ENCODE results near the gene NDOR1.

NDOR1 gene

GRCh38 chr9:137183980-137184595 is 21.4 kb upstream of the NDOR1 start:
- DNase-seq, result no peak

- DNase-seq, result no peak
Measured at GRCh38 chr9:137184881-137185660, 20.4 kb upstream of the NDOR1 start.

- no peak for DNase-seq
Measured at GRCh38 chr9:137185921-137186320, 19.6 kb upstream of the NDOR1 start.

- DNase-seq, result no peak
Measured at GRCh38 chr9:137186385-137186784, 19.1 kb upstream of the NDOR1 start.

GRCh38 chr9:137187386-137187785 is 18.1 kb upstream of the NDOR1 start:
- no peak for DNase-seq

- no peak for DNase-seq
Measured at GRCh38 chr9:137188086-137188489, 17.4 kb upstream of the NDOR1 start.

GRCh38 chr9:137188490-137189296 is 16.8 kb upstream of the NDOR1 start, which contains the start of the genes ANAPC2 and SSNA1:
Gene ANAPC2 (minus strand): TSS chr9:137188560. CDS start chr9:137188532, 28 bp downstream.
Gene SSNA1 (plus strand): TSS chr9:137188676. CDS start chr9:137188727, 51 bp downstream.
- peak; percentile 89 for DNase-seq

GRCh38 chr9:137189297-137190295 is 15.9 kb upstream of the NDOR1 start:
- no peak for DNase-seq

- DNase-seq, result no peak
Measured at GRCh38 chr9:137190315-137190856, 15.1 kb upstream of the NDOR1 start.

- DNase-seq, result no peak
Measured at GRCh38 chr9:137191245-137191644, 14.3 kb upstream of the NDOR1 start.

GRCh38 chr9:137191691-137192447 is 13.6 kb upstream of the NDOR1 start:
- no peak for DNase-seq

GRCh38 chr9:137192448-137192780 is 13.1 kb upstream of the NDOR1 start:
- DNase-seq, result no peak

GRCh38 chr9:137192859-137193258 is 12.6 kb upstream of the NDOR1 start:
- no peak for DNase-seq

- DNase-seq, result peak; percentile 51
Measured at GRCh38 chr9:137193771-137194170, 11.7 kb upstream of the NDOR1 start.

GRCh38 chr9:137194388-137194787 is 11.1 kb upstream of the NDOR1 start:
- peak; percentile 47 for DNase-seq

GRCh38 chr9:137194909-137195308 is 10.6 kb upstream of the NDOR1 start:
- DNase-seq, result peak; percentile 89

- peak; percentile 100 for DNase-seq
Measured at GRCh38 chr9:137195525-137196220, 9.8 kb upstream of the NDOR1 start.

- no peak for DNase-seq
Measured at GRCh38 chr9:137198051-137198901, 7.2 kb upstream of the NDOR1 start.

- DNase-seq, result no peak
Measured at GRCh38 chr9:137198902-137199283, 6.6 kb upstream of the NDOR1 start.

Data from NCI-H2171 treated with DMSO at 0.1 percent for 48 hours (cell line).